OCI-LY1 (cell line): ENCODE data around the gene RYR1.

ENCODE experiments used
- EZH2 ChIP-seq: fragments of 200-600 bp; sonication (generic), shearing (Covaris generic); IDR thresholded peaks from 2 replicates; pipeline ENCODE4 v1.8.0; 2017; ENCODE audit warnings: borderline replicate concordance, mixed run types, mild to moderate bottlenecking, antibody characterized with exemption, low read length, moderate library complexity, mixed read lengths
- TF ChIP-seq, protein P1 (sequence below): fragments of 200-600 bp; sonication (generic), shearing (Covaris generic); IDR thresholded peaks from 2 replicates; pipeline ENCODE4 v1.5.1; 2017; ENCODE audit warnings: mild to moderate bottlenecking, antibody characterized with exemption, low read length, moderate library complexity, mixed read lengths

DNA sequence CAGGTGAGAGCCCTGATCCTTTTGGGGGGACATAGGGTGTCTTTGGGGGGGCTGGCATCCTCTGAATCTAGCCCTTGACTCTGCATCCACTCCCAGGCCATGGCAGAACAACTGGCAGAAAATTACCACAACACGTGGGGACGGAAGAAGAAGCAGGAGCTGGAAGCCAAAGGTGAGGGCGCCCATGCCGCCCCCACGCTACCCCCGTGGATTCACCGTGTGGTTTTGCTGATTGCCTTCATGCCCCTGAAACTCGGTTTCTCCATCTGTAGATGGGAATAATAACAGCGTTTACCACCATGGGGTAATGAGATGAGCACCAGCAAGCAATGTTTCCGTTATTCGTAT, 72.9 kb downstream of the RYR1 start:
- TF ChIP-seq, protein P1, sequence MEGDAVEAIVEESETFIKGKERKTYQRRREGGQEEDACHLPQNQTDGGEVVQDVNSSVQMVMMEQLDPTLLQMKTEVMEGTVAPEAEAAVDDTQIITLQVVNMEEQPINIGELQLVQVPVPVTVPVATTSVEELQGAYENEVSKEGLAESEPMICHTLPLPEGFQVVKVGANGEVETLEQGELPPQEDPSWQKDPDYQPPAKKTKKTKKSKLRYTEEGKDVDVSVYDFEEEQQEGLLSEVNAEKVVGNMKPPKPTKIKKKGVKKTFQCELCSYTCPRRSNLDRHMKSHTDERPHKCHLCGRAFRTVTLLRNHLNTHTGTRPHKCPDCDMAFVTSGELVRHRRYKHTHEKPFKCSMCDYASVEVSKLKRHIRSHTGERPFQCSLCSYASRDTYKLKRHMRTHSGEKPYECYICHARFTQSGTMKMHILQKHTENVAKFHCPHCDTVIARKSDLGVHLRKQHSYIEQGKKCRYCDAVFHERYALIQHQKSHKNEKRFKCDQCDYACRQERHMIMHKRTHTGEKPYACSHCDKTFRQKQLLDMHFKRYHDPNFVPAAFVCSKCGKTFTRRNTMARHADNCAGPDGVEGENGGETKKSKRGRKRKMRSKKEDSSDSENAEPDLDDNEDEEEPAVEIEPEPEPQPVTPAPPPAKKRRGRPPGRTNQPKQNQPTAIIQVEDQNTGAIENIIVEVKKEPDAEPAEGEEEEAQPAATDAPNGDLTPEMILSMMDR = no peak
- TF ChIP-seq EZH2 = no peak
